HepG2 (cell line): ENCODE results near the gene OSBPL10. TPM values are rescaled to one million over a fixed set of nuclear protein-coding genes. Genes with fewer than 3 reads are reported as not detected.

Experiments
- CREB3 ChIP-seq: sonication (generic); formaldehyde crosslinking; IDR thresholded peaks from 2 replicates; pipeline ENCODE4 v1.5.0; 2020; ENCODE audit warnings: missing genetic modification reagents
- ETV5 ChIP-seq: IDR thresholded peaks from 2 replicates; pipeline ENCODE4 v1.6.1; 2018; ENCODE audit warnings: missing biosample characterization, missing genetic modification reagents, inconsistent platforms, borderline replicate concordance
- FOXM1 ChIP-seq: sonication (generic); formaldehyde crosslinking; IDR thresholded peaks from 2 replicates; pipeline ENCODE4 v1.5.0; 2020; ENCODE audit warnings: missing genetic modification reagents
- HCFC1 ChIP-seq: fragments of 150-350 bp; IDR thresholded peaks from 2 replicates; pipeline ENCODE4 v1.6.1; 2014; ENCODE audit warnings: low read depth, low read length
- KDM4B ChIP-seq: sonication (generic); formaldehyde crosslinking; IDR thresholded peaks from 2 replicates; pipeline ENCODE4 v1.4.0; 2020; ENCODE audit warnings: missing genetic modification reagents
- MAFK ChIP-seq, 2 experiments: IDR thresholded peaks in 1 of 2; conservative IDR thresholded peaks in 1 of 2; 2 replicates each; pipeline ENCODE4 v1.6.1; 2011; ENCODE audit warnings: improper control_type of control experiment in 2 of 2, low read length in 2 of 2
- MIXL1 ChIP-seq: IDR thresholded peaks from 2 replicates; pipeline ENCODE4 v1.6.1; 2016
- SKIL ChIP-seq: sonication (generic); formaldehyde crosslinking; IDR thresholded peaks from 2 replicates; pipeline ENCODE4 v1.8.0; 2022; ENCODE audit warnings: missing genetic modification reagents, mild to moderate bottlenecking, moderate library complexity, borderline replicate concordance
- ZMYM4 ChIP-seq: sonication (generic); formaldehyde crosslinking; IDR thresholded peaks from 2 replicates; pipeline ENCODE4 v1.8.1; 2023; ENCODE audit warnings: mild to moderate bottlenecking, missing genetic modification reagents
- ZNF263 ChIP-seq: sonication (generic); formaldehyde crosslinking; IDR thresholded peaks from 2 replicates; pipeline ENCODE4 v1.4.0; 2020; ENCODE audit warnings: missing genetic modification reagents
- ZNF275 ChIP-seq: sonication (generic); formaldehyde crosslinking; IDR thresholded peaks from 2 replicates; pipeline ENCODE4 v1.8.0; 2022; ENCODE audit warnings: missing genetic modification reagents, mild to moderate bottlenecking, inconsistent platforms, borderline replicate concordance
- ZNF567 ChIP-seq: sonication (generic); formaldehyde crosslinking; IDR thresholded peaks from 2 replicates; pipeline ENCODE4 v1.8.1; 2023; ENCODE audit warnings: mild to moderate bottlenecking, missing genetic modification reagents, borderline replicate concordance
- polyA plus RNA-seq, 8 experiments: library from polyadenylated mRNA; depleted of rRNA in 3 of 8; stranded (reverse) in 7 of 8; unstranded in 1 of 8; fragments of >200 nt; fragmentation: Illumina TruSeq in 4 of 8; extraction: Trizol in 4 of 8; gene quantifications; 2 replicates each; pipeline versions ENCODE4 v1.2.1 to v1.2.3, GENCODE V29; 2011 to 2016; ENCODE audit warnings: low read depth in 4 of 8, missing spikeins in 1 of 8, mixed read lengths in 1 of 8; ENCODE audit not compliant: insufficient read depth in 1 of 8
- total RNA-seq, 5 experiments: library from RNA; depleted of rRNA; stranded (reverse); fragments of >200 nt; fragmentation: Illumina TruSeq; extraction: Trizol; gene quantifications; 2 replicates each; pipeline ENCODE4 v1.2.3, GENCODE V29; 2016; ENCODE audit warnings: low read depth in 1 of 5
- TF ChIP-seq, protein P1 (sequence below): IDR thresholded peaks from 2 replicates; pipeline ENCODE4 v1.6.1; 2016; ENCODE audit warnings: low read depth

OSBPL10 gene
- total and polyA plus RNA-seq, 2 of the 13 experiments (the other 11 are each of a cell fraction or from before 2014, with no cell fraction given): 10.3 to 28.6 TPM

DNA sequence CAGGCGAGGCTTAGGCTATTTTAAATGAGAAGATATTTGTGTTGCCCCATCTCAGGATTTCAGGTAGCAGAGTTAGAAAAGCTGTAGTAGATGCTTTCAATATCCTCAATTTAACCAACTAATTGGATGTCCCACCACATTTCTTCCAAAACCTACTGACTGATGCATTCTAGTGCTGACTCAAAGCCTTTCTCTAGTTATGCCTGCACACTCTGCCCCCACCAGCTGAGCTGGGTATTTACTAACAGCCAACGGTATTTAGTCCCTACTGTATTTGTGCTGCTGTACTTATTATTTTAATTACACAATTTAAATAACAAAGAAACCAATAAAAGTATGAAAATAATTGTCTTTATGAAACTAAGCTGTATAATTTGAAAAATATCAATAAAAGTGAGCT is 139.5 kb downstream of the OSBPL10 start (continued):
- no peak for TF ChIP-seq CREB3 (CRISPR knock-in tag)
- TF ChIP-seq ZNF567 (CRISPR knock-in tag): no peak
- no peak for TF ChIP-seq ZNF275 (CRISPR knock-in tag)
- no peak for TF ChIP-seq ZMYM4 (CRISPR knock-in tag)
- TF ChIP-seq ZNF263: no peak
- TF ChIP-seq FOXM1 (CRISPR knock-in tag): no peak
- no peak for TF ChIP-seq MAFK (conservative IDR thresholded peaks at IDR 0.05 in 1 of 2, IDR thresholded peaks at IDR 0.05 in 1 of 2; ENCODE audit: low read length in 2 of 2)
- no peak for TF ChIP-seq HCFC1
- no peak for TF ChIP-seq SKIL (CRISPR knock-in tag)
- no peak for TF ChIP-seq KDM4B (CRISPR knock-in tag)
- no peak for TF ChIP-seq ETV5 (CRISPR knock-in tag)
- TF ChIP-seq MIXL1 (CRISPR knock-in tag): no peak
- TF ChIP-seq, protein P1, sequence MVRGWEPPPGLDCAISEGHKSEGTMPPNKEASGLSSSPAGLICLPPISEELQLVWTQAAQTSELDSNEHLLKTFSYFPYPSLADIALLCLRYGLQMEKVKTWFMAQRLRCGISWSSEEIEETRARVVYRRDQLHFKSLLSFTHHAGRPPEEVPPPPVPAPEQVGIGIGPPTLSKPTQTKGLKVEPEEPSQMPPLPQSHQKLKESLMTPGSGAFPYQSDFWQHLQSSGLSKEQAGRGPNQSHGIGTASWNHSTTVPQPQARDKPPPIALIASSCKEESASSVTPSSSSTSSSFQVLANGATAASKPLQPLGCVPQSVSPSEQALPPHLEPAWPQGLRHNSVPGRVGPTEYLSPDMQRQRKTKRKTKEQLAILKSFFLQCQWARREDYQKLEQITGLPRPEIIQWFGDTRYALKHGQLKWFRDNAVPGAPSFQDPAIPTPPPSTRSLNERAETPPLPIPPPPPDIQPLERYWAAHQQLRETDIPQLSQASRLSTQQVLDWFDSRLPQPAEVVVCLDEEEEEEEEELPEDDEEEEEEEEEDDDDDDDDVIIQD (CRISPR knock-in tag): no peak
- TF ChIP-seq, all 625 proteins: peak for 0
